Measurements from ENCODE around the gene GMFB. TPM values are rescaled to one million over a fixed set of nuclear protein-coding genes. Genes with fewer than 3 reads are reported as not detected.
A peak's percentile ranks its signal among the peaks of the same experiment; 100 is the strongest.

The GMFB gene
- total RNA-seq, 2 donors from 2014 or later: 86.2 to 96.5 TPM

- Histone ChIP-seq H3K9ac (ENCODE audit: extremely low read depth, low read length, poor library complexity, severe bottlenecking) (no peak overlapping the region), H3K27ac (ENCODE audit: low read depth, low read length) (no peak overlapping the region), H3K4me3 (ENCODE audit: low read length) (no peak overlapping the region), H3K4me1 (ENCODE audit: control insufficient read depth, insufficient read depth, low read length) (no peaks in the 10 kb centered on the region), H3K9me3 (ENCODE audit: control insufficient read depth, low read length) (no peaks in the 10 kb centered on the region), H3K27me3 (ENCODE audit: control insufficient read depth, insufficient read depth, low read length, poor library complexity, severe bottlenecking) (no peaks in the 10 kb centered on the region), H3K36me3 (ENCODE audit: control insufficient read depth, insufficient read depth, low read length) (peaks cover 25% of the 10 kb centered on the region)
- Mint-ChIP-seq H3K4me1 (peaks cover 14% of the 10 kb centered on the region), H3K36me3 (ENCODE audit: low read depth) (peaks cover 9% of the 10 kb centered on the region), H3K27me3 (ENCODE audit: insufficient read depth) (no peaks in the 10 kb centered on the region), H3K27ac (peak overlapping the region; percentile 85), H3K4me3 (no peak overlapping the region), H3K9me3 (no peaks in the 10 kb centered on the region)
- TF ChIP-seq CTCF (conservative IDR thresholded peaks at IDR 0.05): no peak
- no peak for DNase-seq
- 93 to 100% methylated on average over 2 of the region's 3 CpGs for WGBS, 2 experiments (ENCODE audit: insufficient coverage in 1 of 2, insufficient read length in 1 of 2)
Observed at GRCh38 chr14:54532111-54533012, 43.6 kb upstream of the GMFB start.

GRCh38 chr14:54529811-54530210, 41.0 kb upstream of the GMFB start:
- peaks cover 37% of the 10 kb centered on the region for H3K36me3 ChIP-seq (ENCODE audit: control insufficient read depth, insufficient read depth, low read length)
- no peak for DNase-seq
- no peaks in the 10 kb centered on the region for H3K27me3 Mint-ChIP-seq (ENCODE audit: insufficient read depth)
- no peaks in the 10 kb centered on the region for H3K4me1 ChIP-seq (ENCODE audit: control insufficient read depth, insufficient read depth, low read length)
- no peaks in the 10 kb centered on the region for H3K27me3 ChIP-seq (ENCODE audit: control insufficient read depth, insufficient read depth, low read length, poor library complexity, severe bottlenecking)
- H3K27ac ChIP-seq (ENCODE audit: low read depth, low read length): no peak overlapping the region
- H3K4me3 ChIP-seq (ENCODE audit: low read length): no peak overlapping the region
- H3K9ac ChIP-seq (ENCODE audit: extremely low read depth, low read length, poor library complexity, severe bottlenecking): no peak overlapping the region
- peaks cover 13% of the 10 kb centered on the region for H3K36me3 Mint-ChIP-seq (ENCODE audit: low read depth)
- TF ChIP-seq CTCF (conservative IDR thresholded peaks at IDR 0.05): no peak
- no peaks in the 10 kb centered on the region for H3K9me3 Mint-ChIP-seq
- H3K27ac Mint-ChIP-seq: no peak overlapping the region
- no peak overlapping the region for H3K4me3 Mint-ChIP-seq
- no peaks in the 10 kb centered on the region for H3K9me3 ChIP-seq (ENCODE audit: control insufficient read depth, low read length)
- WGBS, 2 experiments (ENCODE audit: insufficient coverage in 1 of 2, insufficient read length in 1 of 2): 100% methylated on average over 1 of the region's 1 CpG; no CpG with 5 or more reads in 1 of the 2 experiments
- peaks cover 7% of the 10 kb centered on the region for H3K4me1 Mint-ChIP-seq

GRCh38 chr14:54528973-54529372, 40.2 kb upstream of the GMFB start:
- Mint-ChIP-seq H3K27me3 (ENCODE audit: insufficient read depth) (no peaks in the 10 kb centered on the region), H3K9me3 (no peaks in the 10 kb centered on the region), H3K4me3 (no peak overlapping the region), H3K27ac (no peak overlapping the region), H3K36me3 (ENCODE audit: low read depth) (peaks cover 16% of the 10 kb centered on the region), H3K4me1 (peaks cover 7% of the 10 kb centered on the region)
- TF ChIP-seq CTCF (conservative IDR thresholded peaks at IDR 0.05): no peak
- H3K4me1 ChIP-seq (ENCODE audit: control insufficient read depth, insufficient read depth, low read length): no peaks in the 10 kb centered on the region
- H3K4me3 ChIP-seq (ENCODE audit: low read length): no peak overlapping the region
- no peak overlapping the region for H3K27ac ChIP-seq (ENCODE audit: low read depth, low read length)
- no peak overlapping the region for H3K9ac ChIP-seq (ENCODE audit: extremely low read depth, low read length, poor library complexity, severe bottlenecking)
- peaks cover 42% of the 10 kb centered on the region for H3K36me3 ChIP-seq (ENCODE audit: control insufficient read depth, insufficient read depth, low read length)
- no peaks in the 10 kb centered on the region for H3K9me3 ChIP-seq (ENCODE audit: control insufficient read depth, low read length)
- no peaks in the 10 kb centered on the region for H3K27me3 ChIP-seq (ENCODE audit: control insufficient read depth, insufficient read depth, low read length, poor library complexity, severe bottlenecking)
- WGBS, 2 experiments (ENCODE audit: insufficient coverage in 1 of 2, insufficient read length in 1 of 2): 88% methylated on average over 2 of the region's 2 CpGs; no CpG with 5 or more reads in 1 of the 2 experiments
- DNase-seq: no peak

Measured in endodermal cell (in vitro differentiated cells).